ENCODE results near the gene ZCCHC9.
"Not testable (repeated sequence)": the region's sequence is repeated elsewhere in the genome, so short reads cannot be mapped to it uniquely, and the experiment has no call there.

Gene ZCCHC9

GRCh38 chr5:81256766-81257165 lies 44.6 kb upstream of the ZCCHC9 start:
- TF ChIP-seq CTCF (IDR thresholded peaks at IDR 0.05; ENCODE audit: unreplicated experiment in 3 of 3): no peak
- no peaks in the 10 kb centered on the region for H3K4me1 Mint-ChIP-seq
- H3K9me3 Mint-ChIP-seq: peaks cover 23% of the 10 kb centered on the region
- peaks cover 53% of the 10 kb centered on the region for H3K36me3 Mint-ChIP-seq (ENCODE audit: low read depth)
- H3K27me3 Mint-ChIP-seq (ENCODE audit: low read depth): no peaks in the 10 kb centered on the region
- H3K27ac Mint-ChIP-seq: no peak overlapping the region
- no peak overlapping the region for H3K4me3 Mint-ChIP-seq

- Mint-ChIP-seq H3K9me3 (peaks cover 45% of the 10 kb centered on the region), H3K36me3 (ENCODE audit: low read depth) (peaks cover 51% of the 10 kb centered on the region)
- H3K4me1 Mint-ChIP-seq; H3K4me3 Mint-ChIP-seq; H3K27me3 Mint-ChIP-seq (ENCODE audit: low read depth); H3K27ac Mint-ChIP-seq: not testable (repeated sequence)
Measured at GRCh38 chr5:81262796-81263195, 38.6 kb upstream of the ZCCHC9 start.

GRCh38 chr5:81265101-81265500 lies 36.3 kb upstream of the ZCCHC9 start:
- Mint-ChIP-seq H3K4me1 (no peaks in the 10 kb centered on the region), H3K36me3 (ENCODE audit: low read depth) (peaks cover 39% of the 10 kb centered on the region), H3K27ac (no peak overlapping the region), H3K9me3 (peaks cover 42% of the 10 kb centered on the region), H3K4me3 (no peak overlapping the region), H3K27me3 (ENCODE audit: low read depth) (no peaks in the 10 kb centered on the region)
- no peak for TF ChIP-seq CTCF (IDR thresholded peaks at IDR 0.05; ENCODE audit: unreplicated experiment in 3 of 3)

- H3K27ac Mint-ChIP-seq: no peak overlapping the region
- TF ChIP-seq CTCF (IDR thresholded peaks at IDR 0.05; ENCODE audit: unreplicated experiment in 3 of 3): no peak
- no peak overlapping the region for H3K4me3 Mint-ChIP-seq
- H3K9me3 Mint-ChIP-seq: peaks cover 41% of the 10 kb centered on the region
- no peaks in the 10 kb centered on the region for H3K4me1 Mint-ChIP-seq
- H3K36me3 Mint-ChIP-seq (ENCODE audit: low read depth): peaks cover 38% of the 10 kb centered on the region
- no peaks in the 10 kb centered on the region for H3K27me3 Mint-ChIP-seq (ENCODE audit: low read depth)
Measured at GRCh38 chr5:81268521-81269196, 32.7 kb upstream of the ZCCHC9 start.

GRCh38 chr5:81269751-81270393 lies 31.5 kb upstream of the ZCCHC9 start:
- Mint-ChIP-seq H3K9me3 (peaks cover 47% of the 10 kb centered on the region), H3K4me1 (no peaks in the 10 kb centered on the region), H3K27ac (no peak overlapping the region), H3K4me3 (no peak overlapping the region), H3K36me3 (ENCODE audit: low read depth) (peaks cover 43% of the 10 kb centered on the region), H3K27me3 (ENCODE audit: low read depth) (no peaks in the 10 kb centered on the region)
- no peak for TF ChIP-seq CTCF (IDR thresholded peaks at IDR 0.05; ENCODE audit: unreplicated experiment in 3 of 3)

GRCh38 chr5:81270394-81271027 lies 30.9 kb upstream of the ZCCHC9 start:
- H3K4me1 Mint-ChIP-seq, H3K27ac Mint-ChIP-seq: not testable (repeated sequence)

More at GRCh38 chr5:81270394-81271027, 30.9 kb upstream of the ZCCHC9 start:
- Mint-ChIP-seq H3K36me3 (ENCODE audit: low read depth) (peaks cover 50% of the 10 kb centered on the region), H3K9me3 (peaks cover 53% of the 10 kb centered on the region)
- H3K27me3 Mint-ChIP-seq (ENCODE audit: low read depth); H3K4me3 Mint-ChIP-seq: not testable (repeated sequence)
